HEK293T (cell line): ENCODE measurements around the gene NOD2.

ENCODE experiments used
- CTCF ChIA-PET: fragments of 350-600 bp; formaldehyde crosslinking; extraction: SDS; loops from one replicate; lab custom pipeline; 2021; ENCODE audit warnings: antibody characterized with exemption, inconsistent platforms; lab: Yijun Ruan, JAX
- POLR2A ChIA-PET: fragments of 350-600 bp; formaldehyde crosslinking; extraction: SDS; loops from one replicate; lab custom pipeline; 2020; ENCODE audit warnings: antibody characterized with exemption, inconsistent platforms; lab: Yijun Ruan, JAX
- DNase-seq: peaks from one replicate; pipeline ENCODE4 v3.0.0; 2012; ENCODE audit warnings: mixed read lengths; ENCODE audit errors: extremely low spot score
- ARNT ChIP-seq: fragments of 450-650 bp; IDR thresholded peaks from 2 replicates; pipeline ENCODE4 v1.6.1; 2017; ENCODE audit warnings: mild to moderate bottlenecking
- BHLHE40 ChIP-seq: fragments of 450-650 bp; IDR thresholded peaks from 2 replicates; pipeline ENCODE4 v1.6.1; 2016; ENCODE audit warnings: mild to moderate bottlenecking, moderate library complexity, borderline replicate concordance
- CTBP1 ChIP-seq: fragments of 450-650 bp; IDR thresholded peaks from 2 replicates; pipeline ENCODE4 v1.6.1; 2016; ENCODE audit warnings: borderline replicate concordance
- ELF4 ChIP-seq: fragments of 450-650 bp; IDR thresholded peaks from 2 replicates; pipeline ENCODE4 v1.6.1; 2017; ENCODE audit warnings: antibody characterized with exemption
- FOXA1 ChIP-seq: fragments of 450-650 bp; IDR thresholded peaks from 2 replicates; pipeline ENCODE4 v1.6.1; 2016; ENCODE audit warnings: mild to moderate bottlenecking
- FOXK2 ChIP-seq: fragments of 450-650 bp; IDR thresholded peaks from 2 replicates; pipeline ENCODE4 v1.6.1; 2016; ENCODE audit warnings: mild to moderate bottlenecking
- FOXM1 ChIP-seq: fragments of 450-650 bp; IDR thresholded peaks from 2 replicates; pipeline ENCODE4 v1.6.1; 2017; ENCODE audit warnings: mild to moderate bottlenecking, borderline replicate concordance
- HDGF ChIP-seq: fragments of 450-650 bp; IDR thresholded peaks from 2 replicates; pipeline ENCODE4 v1.6.1; 2017; ENCODE audit warnings: antibody characterized with exemption, borderline replicate concordance
- L3MBTL2 ChIP-seq: fragments of 450-650 bp; conservative IDR thresholded peaks from 2 replicates; pipeline ENCODE4 v1.6.1; 2016; ENCODE audit warnings: mild to moderate bottlenecking
- LEF1 ChIP-seq: fragments of 450-650 bp; IDR thresholded peaks from 2 replicates; pipeline ENCODE4 v1.6.1; 2017; ENCODE audit warnings: mild to moderate bottlenecking, borderline replicate concordance
- NFRKB ChIP-seq: fragments of 450-650 bp; IDR thresholded peaks from 2 replicates; pipeline ENCODE4 v1.6.1; 2016; ENCODE audit warnings: mild to moderate bottlenecking, moderate library complexity
- SP1 ChIP-seq: fragments of 450-650 bp; IDR thresholded peaks from 2 replicates; pipeline ENCODE4 v1.6.1; 2017
- SUZ12 ChIP-seq: fragments of 450-650 bp; IDR thresholded peaks from 2 replicates; pipeline ENCODE4 v1.6.1; 2016; ENCODE audit warnings: mild to moderate bottlenecking
- TARDBP ChIP-seq: fragments of 450-650 bp; IDR thresholded peaks from 2 replicates; pipeline ENCODE4 v1.6.1; 2016
- ZNF384 ChIP-seq: fragments of 450-650 bp; IDR thresholded peaks from 2 replicates; pipeline ENCODE4 v1.6.1; 2016
- TF ChIP-seq, protein P1 (sequence below): fragments of 450-650 bp; IDR thresholded peaks from 2 replicates; pipeline ENCODE4 v1.6.1; 2016

Gene NOD2

GRCh38 chr16:50731130-50731988 lies 38.0 kb downstream of the NOD2 start:
- ChIA-PET POLR2A (no interaction called here), CTCF (no interaction called here)
- TF ChIP-seq HDGF = no peak
- DNase-seq = no peak

GRCh38 chr16:50731989-50732832 lies 38.8 kb downstream of the NOD2 start:
- no peak for DNase-seq
- ChIA-PET CTCF (no interaction called here), POLR2A (no interaction called here)
- no peak for TF ChIP-seq FOXA1
- no peak for TF ChIP-seq TARDBP
- TF ChIP-seq L3MBTL2 = no peak
- TF ChIP-seq, protein P1, sequence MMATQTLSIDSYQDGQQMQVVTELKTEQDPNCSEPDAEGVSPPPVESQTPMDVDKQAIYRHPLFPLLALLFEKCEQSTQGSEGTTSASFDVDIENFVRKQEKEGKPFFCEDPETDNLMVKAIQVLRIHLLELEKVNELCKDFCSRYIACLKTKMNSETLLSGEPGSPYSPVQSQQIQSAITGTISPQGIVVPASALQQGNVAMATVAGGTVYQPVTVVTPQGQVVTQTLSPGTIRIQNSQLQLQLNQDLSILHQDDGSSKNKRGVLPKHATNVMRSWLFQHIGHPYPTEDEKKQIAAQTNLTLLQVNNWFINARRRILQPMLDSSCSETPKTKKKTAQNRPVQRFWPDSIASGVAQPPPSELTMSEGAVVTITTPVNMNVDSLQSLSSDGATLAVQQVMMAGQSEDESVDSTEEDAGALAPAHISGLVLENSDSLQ = no peak

DNA sequence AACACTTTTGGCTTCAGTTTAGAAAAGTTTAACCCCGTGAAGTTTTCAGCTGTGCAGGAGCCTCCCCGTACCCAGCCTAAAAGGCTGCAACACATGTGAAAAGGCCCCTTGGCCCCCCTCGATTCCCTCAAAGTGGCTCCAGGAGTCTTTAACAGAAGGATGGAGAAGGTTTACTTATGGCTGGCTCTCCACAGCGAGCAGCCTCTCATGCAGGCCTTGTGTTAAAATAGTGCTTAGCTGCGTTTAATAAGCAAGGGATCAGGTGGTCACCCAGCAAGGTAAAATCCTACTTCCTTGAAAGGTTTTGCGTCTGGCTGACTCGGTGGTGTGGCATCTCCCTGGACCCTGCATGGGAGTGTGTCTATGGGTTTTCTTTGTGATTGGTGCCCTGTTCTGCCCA lies 40.1 kb downstream of the NOD2 start:
- TF ChIP-seq SP1 (no peak), L3MBTL2 (no peak), SUZ12 (no peak), ZNF384 (no peak), FOXM1 (no peak), CTBP1 (no peak), NFRKB (no peak), FOXK2 (no peak), HDGF (no peak)
- TF ChIP-seq, protein P1 = no peak
- POLR2A ChIA-PET = no interaction called here
- DNase-seq = no peak
- CTCF ChIA-PET = interaction anchor here (1.2 kb wide), 1 partner anchor 52 kb away, joined by 5 read pairs; the partner anchor contains the start of gene SNX20

DNA sequence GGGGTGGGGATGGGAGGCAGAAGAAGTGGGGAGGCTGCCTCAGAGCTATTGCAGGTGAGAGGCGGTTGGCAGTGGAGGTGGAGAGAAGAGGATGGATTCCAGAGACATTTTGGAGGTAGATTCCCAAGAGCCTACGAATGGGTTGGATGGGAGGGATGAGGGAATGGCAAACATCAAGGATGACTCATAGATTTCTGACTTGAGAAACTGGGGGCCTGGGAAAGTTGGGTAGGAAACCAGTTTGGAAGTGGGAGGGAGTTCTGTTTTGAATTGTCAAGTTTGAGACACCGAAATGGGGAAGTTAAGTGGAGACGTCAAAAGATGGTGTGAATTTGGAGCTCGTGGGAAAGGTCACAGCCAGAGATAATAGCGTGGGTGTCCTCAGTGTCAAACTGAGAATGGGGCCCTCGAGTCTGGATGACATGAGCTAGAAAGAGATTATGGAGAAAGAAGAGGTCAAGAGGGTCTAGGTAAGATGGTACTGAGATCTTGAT lies 42.3 kb downstream of the NOD2 start:
- TF ChIP-seq FOXA1 = no peak
- TF ChIP-seq BHLHE40 = no peak
- TF ChIP-seq NFRKB = no peak
- TF ChIP-seq SUZ12 = no peak
- TF ChIP-seq ELF4 = no peak
- TF ChIP-seq SP1 = no peak
- no peak for TF ChIP-seq HDGF
- TF ChIP-seq ARNT = no peak
- TF ChIP-seq, protein P1 = no peak
- no peak for TF ChIP-seq CTBP1
- no peak for TF ChIP-seq LEF1
- TF ChIP-seq L3MBTL2 = no peak
- no peak for TF ChIP-seq FOXK2
- no peak for TF ChIP-seq ZNF384
- TF ChIP-seq TARDBP = no peak
- TF ChIP-seq FOXM1 = no peak
- POLR2A ChIA-PET = no interaction called here
- CTCF ChIA-PET = interaction anchor here (1.1 kb wide), 1 partner anchor 71 kb away, joined by 4 read pairs; no protein-coding TSS in a partner anchor
- DNase-seq = no peak

DNA sequence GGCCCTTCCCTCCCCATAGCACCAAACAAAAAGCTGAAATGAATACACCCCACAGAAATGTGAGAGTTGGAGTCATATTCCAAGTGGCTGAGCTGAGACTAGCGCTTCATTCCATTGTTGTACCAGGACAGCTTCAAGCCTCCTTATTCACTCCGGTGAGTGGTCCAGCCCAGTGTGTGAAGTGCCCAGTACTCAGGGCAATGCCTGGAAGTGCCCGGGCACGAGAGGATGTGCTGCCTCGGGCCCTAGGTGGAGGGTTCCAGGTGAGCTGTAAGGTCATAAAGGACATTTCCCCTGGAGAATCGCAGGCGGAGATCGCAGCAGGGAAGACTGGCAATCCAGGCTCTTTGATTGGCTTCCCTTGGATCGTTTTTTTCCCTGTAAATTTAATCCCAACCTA lies 43.0 kb downstream of the NOD2 start:
- CTCF ChIA-PET = interaction anchor here (1.1 kb wide), 1 partner anchor 70 kb away, joined by 4 read pairs; no protein-coding TSS in a partner anchor
- no peak for DNase-seq
- POLR2A ChIA-PET = no interaction called here
- TF ChIP-seq NFRKB (no peak), ARNT (no peak), CTBP1 (no peak), FOXA1 (no peak), HDGF (no peak)

DNA sequence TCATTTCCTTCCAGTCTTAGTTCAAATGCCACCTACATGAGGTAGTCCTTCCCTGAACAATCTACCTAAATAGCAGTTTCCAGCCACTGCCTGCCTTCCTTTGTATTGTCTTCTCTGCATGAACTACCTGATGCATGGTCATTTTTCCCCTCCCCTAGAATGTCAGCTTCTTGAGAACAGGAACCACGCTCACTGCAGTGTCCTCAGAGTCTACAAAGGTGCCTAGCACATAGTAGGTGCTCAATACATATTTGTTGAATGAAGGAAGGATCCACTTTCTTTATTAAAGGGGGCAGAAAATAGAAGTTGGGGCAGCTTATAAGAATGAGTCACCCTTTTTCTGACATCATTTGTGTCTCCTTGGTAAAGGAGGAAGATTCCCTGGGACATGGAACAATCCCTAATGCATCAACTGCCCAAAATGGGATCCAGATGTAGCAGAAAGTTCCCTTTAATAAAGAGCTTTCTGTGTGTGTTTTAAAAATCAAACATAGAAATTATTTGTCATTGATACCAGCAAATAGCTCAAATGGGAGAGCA lies 44.1 kb downstream of the NOD2 start:
- TF ChIP-seq NFRKB (no peak), FOXA1 (no peak), SUZ12 (no peak), SP1 (no peak), TARDBP (no peak), FOXM1 (no peak), FOXK2 (no peak), L3MBTL2 (no peak), ARNT (no peak), LEF1 (no peak), HDGF (no peak), BHLHE40 (no peak), CTBP1 (no peak), ZNF384 (no peak), ELF4 (no peak)
- TF ChIP-seq, protein P1 = no peak
- ChIA-PET CTCF (no interaction called here), POLR2A (no interaction called here)

More for the DNA sequence above, 44.1 kb downstream of the NOD2 start:
- DNase-seq = no peak
